Osteoblast (primary cell): ENCODE measurements around the gene COL17A1. TPM values are rescaled to one million over a fixed set of nuclear protein-coding genes. Genes with fewer than 3 reads are reported as not detected.

Experiments
- DNase-seq: peaks from one replicate; pipeline ENCODE4 v3.0.0; 2011; ENCODE audit warnings: low spot score, mixed read lengths; ENCODE audit not compliant: insufficient read length; ENCODE audit errors: missing footprints
- H2AFZ ChIP-seq: 2 replicates; pipeline ENCODE4 v1.6.0; 2011; ENCODE audit warnings: mild to moderate bottlenecking, low read length
- H3K27ac ChIP-seq: 2 replicates; pipeline ENCODE4 v1.5.1; 2011; ENCODE audit warnings: mild to moderate bottlenecking, low read depth, low read length, moderate library complexity
- H3K27me3 ChIP-seq: 2 replicates; pipeline ENCODE4 v1.6.0; 2012; ENCODE audit warnings: mild to moderate bottlenecking, control low read depth, inconsistent platforms, low read length, moderate library complexity; ENCODE audit not compliant: insufficient read depth
- H3K36me3 ChIP-seq: 2 replicates; pipeline ENCODE4 v1.5.1; 2011; ENCODE audit warnings: mild to moderate bottlenecking, low read length, control low read depth, moderate library complexity; ENCODE audit not compliant: insufficient read depth
- H3K4me1 ChIP-seq: 2 replicates; pipeline ENCODE4 v1.5.1; 2011; ENCODE audit warnings: mild to moderate bottlenecking, low read length, control low read depth, moderate library complexity; ENCODE audit not compliant: insufficient read depth
- H3K4me2 ChIP-seq: 2 replicates; pipeline ENCODE4 v1.6.0; 2011; ENCODE audit warnings: mild to moderate bottlenecking, low read length; ENCODE audit not compliant: insufficient read depth
- H3K4me3 ChIP-seq: fragments of 200-600 bp; sonication (generic); 3 replicates; pipeline ENCODE4 v1.5.1; 2012; ENCODE audit warnings: mild to moderate bottlenecking, low read length, inconsistent platforms; ENCODE audit not compliant: insufficient read depth
- H3K79me2 ChIP-seq: 2 replicates; pipeline ENCODE4 v1.6.0; 2012; ENCODE audit warnings: mild to moderate bottlenecking, low read length, control low read depth, inconsistent platforms; ENCODE audit not compliant: insufficient read depth
- H3K9me3 ChIP-seq: 2 replicates; pipeline ENCODE4 v1.5.1; 2011; ENCODE audit warnings: low read depth, low read length, control low read depth
- H4K20me1 ChIP-seq: 2 replicates; pipeline ENCODE4 v1.6.0; 2012; ENCODE audit warnings: mild to moderate bottlenecking, low read length, control low read depth; ENCODE audit not compliant: insufficient read depth
- total RNA-seq: library from RNA; depleted of rRNA; stranded (reverse); fragments of >200 nt; gene quantifications from 2 replicates; pipeline ENCODE4 v1.2.3, GENCODE V29; 2012
- TF ChIP-seq, protein P1 (sequence below): IDR thresholded peaks from 2 replicates; pipeline ENCODE4 v1.5.1; 2011; ENCODE audit warnings: mild to moderate bottlenecking, low read depth, low read length, moderate library complexity; ENCODE audit errors: extremely low read depth

Gene COL17A1
- total RNA-seq, 1 donor = under 0.01 TPM

DNA sequence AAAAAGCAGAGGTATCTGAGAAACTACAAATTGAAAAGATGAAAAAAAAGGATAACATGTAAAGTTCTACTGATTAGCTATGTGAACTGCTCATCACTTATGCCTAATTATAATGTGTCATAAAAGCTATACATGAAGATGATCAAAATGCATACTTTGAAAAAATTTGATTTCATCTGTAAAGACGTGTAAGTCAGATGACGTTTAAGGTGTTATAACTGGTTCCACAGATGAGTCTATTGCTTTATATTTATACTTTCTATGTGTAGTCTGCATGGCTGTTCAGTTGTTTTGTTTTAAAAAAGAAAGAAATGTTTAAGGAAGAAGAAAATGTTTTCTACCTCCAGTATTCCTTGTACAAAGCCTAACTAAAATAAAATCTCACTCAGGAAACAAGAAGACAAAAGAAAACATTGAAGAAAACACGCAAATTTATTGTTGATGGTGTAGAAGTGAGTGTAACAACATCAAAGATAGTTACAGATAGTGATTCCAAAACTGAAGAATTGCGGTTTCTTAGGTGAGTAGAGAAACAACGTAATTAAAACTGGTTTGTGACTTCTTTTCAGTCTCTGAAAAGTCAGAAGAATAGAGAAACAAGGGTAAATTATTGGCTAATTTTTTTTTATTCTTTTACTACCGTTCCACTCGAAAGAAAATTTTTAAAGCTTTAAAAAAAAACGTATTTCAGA lies 80.4 kb downstream of the COL17A1 start:
- TF ChIP-seq, protein P1, sequence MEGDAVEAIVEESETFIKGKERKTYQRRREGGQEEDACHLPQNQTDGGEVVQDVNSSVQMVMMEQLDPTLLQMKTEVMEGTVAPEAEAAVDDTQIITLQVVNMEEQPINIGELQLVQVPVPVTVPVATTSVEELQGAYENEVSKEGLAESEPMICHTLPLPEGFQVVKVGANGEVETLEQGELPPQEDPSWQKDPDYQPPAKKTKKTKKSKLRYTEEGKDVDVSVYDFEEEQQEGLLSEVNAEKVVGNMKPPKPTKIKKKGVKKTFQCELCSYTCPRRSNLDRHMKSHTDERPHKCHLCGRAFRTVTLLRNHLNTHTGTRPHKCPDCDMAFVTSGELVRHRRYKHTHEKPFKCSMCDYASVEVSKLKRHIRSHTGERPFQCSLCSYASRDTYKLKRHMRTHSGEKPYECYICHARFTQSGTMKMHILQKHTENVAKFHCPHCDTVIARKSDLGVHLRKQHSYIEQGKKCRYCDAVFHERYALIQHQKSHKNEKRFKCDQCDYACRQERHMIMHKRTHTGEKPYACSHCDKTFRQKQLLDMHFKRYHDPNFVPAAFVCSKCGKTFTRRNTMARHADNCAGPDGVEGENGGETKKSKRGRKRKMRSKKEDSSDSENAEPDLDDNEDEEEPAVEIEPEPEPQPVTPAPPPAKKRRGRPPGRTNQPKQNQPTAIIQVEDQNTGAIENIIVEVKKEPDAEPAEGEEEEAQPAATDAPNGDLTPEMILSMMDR = no peak
- no peaks in the 10 kb centered on the region for H3K4me1 ChIP-seq
- no peaks in the 10 kb centered on the region for H3K9me3 ChIP-seq
- H3K79me2 ChIP-seq = no peaks in the 10 kb centered on the region
- no peak overlapping the region for H2AFZ ChIP-seq
- H3K4me2 ChIP-seq = no peak overlapping the region
- no peak overlapping the region for H3K4me3 ChIP-seq
- H3K27ac ChIP-seq = no peak overlapping the region
- peaks cover 56% of the 10 kb centered on the region for H3K36me3 ChIP-seq
- no peaks in the 10 kb centered on the region for H3K27me3 ChIP-seq
- no peaks in the 10 kb centered on the region for H4K20me1 ChIP-seq
- DNase-seq = no peak

DNA sequence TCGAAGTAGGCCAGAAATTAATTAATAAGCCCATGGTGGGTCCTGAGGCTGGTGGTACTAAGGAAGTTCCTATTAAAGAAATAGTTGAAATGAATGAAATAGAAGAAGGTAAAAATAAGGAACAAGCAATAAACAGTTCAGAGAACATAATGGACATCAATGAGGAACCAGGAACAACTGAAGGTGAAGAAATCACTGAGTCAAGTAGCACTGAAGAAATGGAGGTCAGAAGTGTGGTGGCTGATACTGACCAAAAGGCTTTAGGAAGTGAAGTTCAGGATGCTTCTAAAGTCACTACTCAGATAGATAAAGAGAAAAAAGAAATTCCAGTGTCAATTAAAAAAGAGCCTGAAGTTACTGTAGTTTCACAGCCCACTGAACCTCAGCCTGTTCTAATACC lies 82.8 kb downstream of the COL17A1 start:
- no peaks in the 10 kb centered on the region for H3K4me1 ChIP-seq
- no peaks in the 10 kb centered on the region for H3K9me3 ChIP-seq
- H3K4me2 ChIP-seq = no peak overlapping the region
- peaks cover 59% of the 10 kb centered on the region for H3K36me3 ChIP-seq
- no peak overlapping the region for H3K27ac ChIP-seq
- DNase-seq = no peak
- TF ChIP-seq, protein P1 = no peak
- no peak overlapping the region for H3K4me3 ChIP-seq
- no peaks in the 10 kb centered on the region for H3K27me3 ChIP-seq
- no peaks in the 10 kb centered on the region for H3K79me2 ChIP-seq
- H2AFZ ChIP-seq = no peak overlapping the region
- H4K20me1 ChIP-seq = no peaks in the 10 kb centered on the region

DNA sequence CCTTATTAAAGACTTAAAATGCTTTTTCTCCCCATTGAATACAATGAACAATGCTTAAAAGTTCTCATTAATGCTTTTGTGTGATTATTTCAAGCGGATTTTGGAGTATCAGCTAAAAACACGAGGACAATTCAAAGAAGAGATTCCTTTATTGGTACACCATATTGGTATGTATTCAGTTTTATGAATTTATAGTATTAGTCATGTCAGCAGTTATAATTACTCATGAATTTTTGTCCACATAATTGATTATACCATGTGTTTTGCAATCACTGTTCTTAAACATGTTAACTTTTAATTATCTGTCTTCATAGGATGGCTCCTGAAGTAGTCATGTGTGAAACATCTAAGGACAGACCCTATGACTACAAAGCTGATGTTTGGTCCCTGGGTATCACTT lies 86.9 kb downstream of the COL17A1 start:
- Histone ChIP-seq H3K79me2 (peaks cover 16% of the 10 kb centered on the region), H3K4me2 (no peak overlapping the region), H3K9me3 (no peaks in the 10 kb centered on the region), H3K27me3 (no peaks in the 10 kb centered on the region), H3K4me1 (peaks cover 4% of the 10 kb centered on the region), H3K27ac (no peak overlapping the region), H3K36me3 (peaks cover 39% of the 10 kb centered on the region), H2AFZ (no peak overlapping the region), H3K4me3 (no peak overlapping the region), H4K20me1 (peaks cover 3% of the 10 kb centered on the region)
- TF ChIP-seq, protein P1 = no peak
- DNase-seq = no peak

DNA sequence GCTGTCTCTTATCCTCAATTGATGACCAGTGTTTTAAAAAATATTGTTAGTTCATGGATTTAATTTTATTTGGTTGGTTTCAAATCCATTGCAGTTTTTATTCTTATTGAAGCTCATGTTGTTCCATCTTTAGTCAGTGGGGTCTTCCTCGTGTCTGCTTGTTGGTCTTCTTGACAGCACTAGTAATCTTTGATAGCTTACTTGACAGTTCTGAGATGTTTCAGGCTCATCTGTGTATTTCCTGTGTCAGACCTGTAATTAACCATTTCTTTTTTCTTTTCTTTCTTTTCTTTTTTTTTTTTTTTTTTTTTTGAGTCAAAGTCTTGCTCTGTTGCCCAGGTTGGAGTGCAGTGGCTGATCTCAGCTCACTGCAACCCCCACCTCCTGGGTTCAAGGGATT lies 90.5 kb downstream of the COL17A1 start:
- TF ChIP-seq, protein P1 = no peak
- DNase-seq = no peak
- peaks cover 3% of the 10 kb centered on the region for H4K20me1 ChIP-seq
- no peak overlapping the region for H3K27ac ChIP-seq
- H3K9me3 ChIP-seq = no peaks in the 10 kb centered on the region
- H3K4me1 ChIP-seq = peaks cover 5% of the 10 kb centered on the region
- peaks cover 16% of the 10 kb centered on the region for H3K36me3 ChIP-seq
- no peak overlapping the region for H3K4me3 ChIP-seq
- no peaks in the 10 kb centered on the region for H3K27me3 ChIP-seq
- H3K79me2 ChIP-seq = peaks cover 28% of the 10 kb centered on the region
- H3K4me2 ChIP-seq = no peak overlapping the region
- no peak overlapping the region for H2AFZ ChIP-seq
